Upper lobe of left lung (tissue), 4 donors: ENCODE data around the gene MED22.

Source experiments
- POLR2A ChIP-seq, 4 donors: fragments of 450-650 bp; IDR thresholded peaks; one replicate each; pipeline ENCODE4 v1.5.1; 2016 to 2017; ENCODE audit warnings: antibody characterized with exemption in 4 of 4, mild to moderate bottlenecking in 2 of 4
- TF ChIP-seq, protein P1 (sequence below), 6 experiments: fragments of 450-650 bp in 4 of 6; fragments of 200-600 bp in 2 of 6; sonication (generic) in 2 of 6; IDR thresholded peaks; one replicate each; pipeline ENCODE4 v1.5.1; 2016 to 2019; ENCODE audit warnings: antibody characterized with exemption in 6 of 6

DNA sequence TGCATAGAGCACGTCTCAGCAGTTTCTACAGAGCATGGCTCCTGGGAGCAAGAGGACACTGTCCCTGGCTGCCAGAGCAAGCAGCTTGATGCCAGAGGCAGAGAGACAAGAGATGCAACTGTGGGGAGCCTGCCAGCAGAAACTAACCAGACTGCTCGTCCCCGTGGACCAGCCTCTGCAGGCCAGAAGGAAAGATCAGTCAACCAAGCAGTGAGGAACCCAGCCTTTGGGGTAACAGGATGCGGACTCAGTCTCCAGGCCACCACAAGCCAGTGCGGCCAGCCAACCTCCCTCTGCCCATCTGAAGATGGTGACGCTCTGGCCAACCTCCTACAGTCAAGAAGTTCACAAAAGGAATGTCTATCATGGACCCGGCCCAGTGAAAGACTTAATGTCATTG, 24.2 kb upstream of the MED22 start:
- no peak for TF ChIP-seq POLR2A (IDR thresholded peaks at IDR 0.05)
- TF ChIP-seq, protein P1, sequence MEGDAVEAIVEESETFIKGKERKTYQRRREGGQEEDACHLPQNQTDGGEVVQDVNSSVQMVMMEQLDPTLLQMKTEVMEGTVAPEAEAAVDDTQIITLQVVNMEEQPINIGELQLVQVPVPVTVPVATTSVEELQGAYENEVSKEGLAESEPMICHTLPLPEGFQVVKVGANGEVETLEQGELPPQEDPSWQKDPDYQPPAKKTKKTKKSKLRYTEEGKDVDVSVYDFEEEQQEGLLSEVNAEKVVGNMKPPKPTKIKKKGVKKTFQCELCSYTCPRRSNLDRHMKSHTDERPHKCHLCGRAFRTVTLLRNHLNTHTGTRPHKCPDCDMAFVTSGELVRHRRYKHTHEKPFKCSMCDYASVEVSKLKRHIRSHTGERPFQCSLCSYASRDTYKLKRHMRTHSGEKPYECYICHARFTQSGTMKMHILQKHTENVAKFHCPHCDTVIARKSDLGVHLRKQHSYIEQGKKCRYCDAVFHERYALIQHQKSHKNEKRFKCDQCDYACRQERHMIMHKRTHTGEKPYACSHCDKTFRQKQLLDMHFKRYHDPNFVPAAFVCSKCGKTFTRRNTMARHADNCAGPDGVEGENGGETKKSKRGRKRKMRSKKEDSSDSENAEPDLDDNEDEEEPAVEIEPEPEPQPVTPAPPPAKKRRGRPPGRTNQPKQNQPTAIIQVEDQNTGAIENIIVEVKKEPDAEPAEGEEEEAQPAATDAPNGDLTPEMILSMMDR (IDR thresholded peaks at IDR 0.05) = no peak
